HG03575 (cell line): ENCODE data around the gene SLMAP.

Source experiments
- ATAC-seq: cut with Tn5 transposase; IDR thresholded peaks from one replicate; pipeline ENCODE4 v1.9.1; 2021; ENCODE audit not compliant: unreplicated experiment, insufficient number of reproducible peaks, low FRiP score; ENCODE audit errors: extremely low read depth

The SLMAP gene

GRCh38 chr3:57816471-57817095 lies 60.5 kb downstream of the SLMAP start:
- no peak for ATAC-seq

- ATAC-seq: no peak
Measured at GRCh38 chr3:57818772-57819171, 62.7 kb downstream of the SLMAP start.

GRCh38 chr3:57820479-57820878 lies 64.4 kb downstream of the SLMAP start:
- no peak for ATAC-seq

DNA sequence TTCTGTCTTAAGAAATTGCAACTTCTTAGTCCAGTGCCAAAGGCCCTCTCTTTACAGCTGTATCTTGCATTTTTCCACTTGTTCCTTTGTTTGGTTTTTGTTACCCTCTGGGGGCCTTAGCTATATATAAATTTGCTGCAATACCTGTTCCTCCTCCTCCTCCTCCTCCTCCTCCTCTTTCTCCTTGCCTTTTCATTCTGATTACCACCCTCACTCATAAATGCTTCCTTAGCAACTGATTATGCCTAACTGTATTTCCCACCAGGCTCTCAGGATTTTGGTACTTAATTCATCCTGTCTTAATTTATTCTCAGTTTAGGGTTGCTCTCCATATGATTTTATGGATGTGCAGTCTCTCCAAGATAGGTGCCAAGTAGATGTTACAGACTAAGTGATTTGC lies 65.7 kb downstream of the SLMAP start:
- ATAC-seq: no peak

DNA sequence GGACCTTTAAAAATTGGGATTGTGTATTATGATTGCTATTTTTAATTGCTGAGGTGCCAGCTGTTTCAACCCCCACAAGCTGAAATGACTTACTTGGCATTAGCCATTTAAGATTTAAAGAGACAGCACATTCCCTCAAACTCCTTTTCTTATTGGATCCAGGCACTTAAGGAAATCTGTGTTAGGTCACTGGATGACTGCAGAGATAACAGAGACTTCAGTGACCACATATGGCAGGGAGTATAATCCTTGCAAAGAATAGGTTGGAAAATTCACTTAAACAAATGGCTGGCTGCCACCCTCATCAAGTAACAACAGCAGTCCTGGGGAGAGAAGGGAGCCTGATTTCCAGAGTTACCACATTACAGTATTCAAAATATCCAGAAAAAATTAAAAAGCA lies 66.6 kb downstream of the SLMAP start:
- no peak for ATAC-seq

- no peak for ATAC-seq
Measured at GRCh38 chr3:57825116-57825515, 69.0 kb downstream of the SLMAP start.

DNA sequence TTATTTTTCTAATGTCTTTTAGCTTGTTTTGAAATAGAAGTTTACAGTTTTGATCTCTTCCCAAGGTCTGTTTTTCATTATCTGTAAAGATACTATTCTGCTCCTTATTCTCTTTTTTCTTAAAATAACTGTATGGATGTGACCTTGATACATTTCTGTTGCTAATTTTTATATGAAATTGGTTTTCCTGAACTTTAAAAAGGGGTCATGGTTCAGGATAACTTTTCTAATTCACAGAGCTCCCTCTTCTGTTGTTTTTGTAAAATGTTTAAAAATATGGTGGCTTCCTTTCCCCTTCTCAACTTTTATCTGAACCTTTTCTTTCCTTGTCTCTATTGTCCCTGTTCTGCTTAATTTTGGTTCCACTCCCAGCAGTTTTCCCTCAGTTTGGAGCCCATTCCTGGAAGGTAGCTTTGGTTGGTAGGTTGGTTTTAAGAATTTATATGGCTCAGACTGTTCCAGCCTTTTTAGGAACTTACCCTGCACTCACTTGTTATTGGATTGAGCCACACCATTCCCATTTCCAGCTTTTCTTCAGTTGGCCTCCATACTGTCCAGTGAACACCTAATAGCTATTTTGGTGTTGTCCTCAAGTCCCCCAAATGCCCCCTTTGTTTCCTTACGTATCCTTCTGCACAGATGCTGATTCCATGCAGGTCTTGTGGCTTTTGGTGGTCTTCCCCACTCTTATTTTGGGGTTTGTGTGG lies 70.3 kb downstream of the SLMAP start:
- no peak for ATAC-seq

GRCh38 chr3:57826952-57827723 lies 71.0 kb downstream of the SLMAP start:
- no peak for ATAC-seq

GRCh38 chr3:57827757-57828156 lies 71.6 kb downstream of the SLMAP start:
- no peak for ATAC-seq

DNA sequence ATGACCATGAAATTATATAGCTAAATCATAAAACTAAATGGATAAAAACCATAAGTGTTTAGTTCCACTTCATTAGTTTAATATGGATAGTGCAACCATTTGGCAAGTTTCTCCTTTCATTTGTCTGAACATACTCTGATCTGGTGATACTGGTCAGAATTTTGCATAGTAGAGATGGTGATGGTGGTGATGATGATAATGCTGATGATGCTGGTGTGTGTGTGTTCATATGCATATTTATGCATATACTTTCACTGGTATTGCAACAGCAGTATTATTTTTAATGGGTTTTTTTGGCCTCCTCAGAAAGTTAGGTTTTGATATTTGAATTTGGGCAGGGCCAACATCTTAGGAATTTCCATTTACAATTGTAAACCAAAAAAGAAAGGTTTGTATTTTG lies 76.4 kb downstream of the SLMAP start:
- no peak for ATAC-seq

- ATAC-seq: no peak
Measured at GRCh38 chr3:57832900-57833313, 76.8 kb downstream of the SLMAP start.

DNA sequence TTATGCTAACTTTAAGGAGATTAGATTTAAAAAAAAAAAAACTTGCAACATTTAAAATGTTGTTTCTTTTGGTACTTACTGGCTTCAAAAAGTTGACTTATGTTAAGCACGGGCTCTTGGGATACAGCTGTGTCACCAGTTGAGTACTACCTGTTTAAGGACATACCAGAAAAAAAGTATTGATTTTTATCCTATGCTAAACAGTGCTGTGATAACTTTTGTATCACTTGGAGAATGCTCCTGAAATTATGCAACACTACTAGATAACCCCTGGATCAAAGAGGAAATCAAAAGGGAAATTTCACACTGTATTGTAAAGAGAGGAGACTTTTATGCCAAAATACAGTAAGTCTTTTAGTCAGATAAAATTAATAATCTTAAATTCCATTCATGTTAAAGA lies 77.7 kb downstream of the SLMAP start:
- no peak for ATAC-seq

DNA sequence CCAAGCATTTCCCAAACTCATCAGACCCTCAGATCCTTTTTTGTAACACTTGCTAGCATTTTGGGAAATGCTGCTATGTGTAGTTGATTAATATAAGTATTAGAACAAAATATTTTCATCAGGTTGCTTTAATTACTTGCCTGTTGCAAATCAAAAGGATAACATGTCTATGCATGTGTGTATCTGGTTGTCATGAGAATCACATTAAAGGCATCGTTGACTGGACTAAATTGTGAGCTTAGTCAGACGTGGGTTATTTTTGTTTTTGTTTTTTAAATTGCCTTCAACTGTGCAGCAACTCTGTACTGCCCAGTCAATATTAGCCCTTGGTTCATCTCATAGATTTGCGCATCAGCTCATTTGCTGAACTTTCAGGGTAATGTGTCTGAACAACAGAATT lies 81.6 kb downstream of the SLMAP start:
- no peak for ATAC-seq

DNA sequence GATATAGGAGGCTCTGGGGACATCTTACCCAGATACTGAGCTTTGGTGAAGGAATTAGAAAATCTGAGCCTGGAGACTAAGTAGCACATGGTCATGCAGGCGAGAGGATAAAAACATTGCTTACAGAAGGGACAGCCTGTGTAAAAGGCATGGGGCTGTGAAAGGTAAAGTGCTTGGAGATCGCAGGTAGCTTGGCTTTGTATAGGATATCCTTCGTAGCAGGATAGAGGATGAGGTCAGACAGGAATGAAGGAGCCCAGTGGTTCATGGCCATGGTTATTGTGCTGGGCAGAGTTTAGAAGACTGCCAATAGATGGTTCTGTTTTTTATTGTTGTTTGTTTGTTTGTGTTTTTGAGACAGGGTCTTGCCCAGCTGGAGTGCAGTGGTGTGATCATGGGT lies 82.5 kb downstream of the SLMAP start:
- no peak for ATAC-seq

DNA sequence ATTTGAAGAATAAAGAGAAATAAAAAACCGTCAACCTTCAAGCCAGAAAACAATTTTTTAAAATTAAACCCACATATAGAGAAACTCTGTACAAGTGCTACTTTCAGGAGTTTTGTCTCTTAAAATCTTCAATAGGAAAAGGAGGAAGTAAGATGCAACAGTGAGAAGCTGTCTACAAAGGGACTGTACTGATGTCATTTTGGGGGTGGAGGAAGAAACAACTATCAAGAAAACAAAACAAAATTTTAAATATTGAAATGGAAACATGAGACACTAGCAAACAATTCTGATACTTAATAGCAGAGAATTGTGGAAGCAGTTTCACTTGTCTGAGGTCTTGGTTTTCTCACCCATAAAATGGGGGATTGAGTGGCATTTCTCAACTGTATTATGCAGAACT lies 84.4 kb downstream of the SLMAP start:
- no peak for ATAC-seq

DNA sequence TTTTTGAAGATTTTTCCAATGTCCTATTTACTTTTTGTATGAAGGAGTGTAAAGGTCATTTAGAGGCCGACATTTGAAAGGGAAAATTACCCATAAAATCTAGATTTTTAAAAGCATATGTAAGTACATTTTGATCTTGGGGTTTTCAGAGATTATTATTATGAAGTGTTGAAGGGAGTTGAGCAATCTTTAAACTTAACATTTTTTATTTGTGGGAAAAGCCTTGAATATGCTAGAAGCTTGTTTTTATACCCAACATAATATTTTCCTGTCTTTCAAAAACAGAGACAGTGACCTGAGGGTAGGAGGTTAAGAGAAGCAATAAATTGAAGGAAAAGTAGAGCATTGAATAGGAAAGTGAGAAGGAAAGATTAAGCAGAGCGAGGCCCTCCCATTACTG lies 85.7 kb downstream of the SLMAP start:
- ATAC-seq: no peak

DNA sequence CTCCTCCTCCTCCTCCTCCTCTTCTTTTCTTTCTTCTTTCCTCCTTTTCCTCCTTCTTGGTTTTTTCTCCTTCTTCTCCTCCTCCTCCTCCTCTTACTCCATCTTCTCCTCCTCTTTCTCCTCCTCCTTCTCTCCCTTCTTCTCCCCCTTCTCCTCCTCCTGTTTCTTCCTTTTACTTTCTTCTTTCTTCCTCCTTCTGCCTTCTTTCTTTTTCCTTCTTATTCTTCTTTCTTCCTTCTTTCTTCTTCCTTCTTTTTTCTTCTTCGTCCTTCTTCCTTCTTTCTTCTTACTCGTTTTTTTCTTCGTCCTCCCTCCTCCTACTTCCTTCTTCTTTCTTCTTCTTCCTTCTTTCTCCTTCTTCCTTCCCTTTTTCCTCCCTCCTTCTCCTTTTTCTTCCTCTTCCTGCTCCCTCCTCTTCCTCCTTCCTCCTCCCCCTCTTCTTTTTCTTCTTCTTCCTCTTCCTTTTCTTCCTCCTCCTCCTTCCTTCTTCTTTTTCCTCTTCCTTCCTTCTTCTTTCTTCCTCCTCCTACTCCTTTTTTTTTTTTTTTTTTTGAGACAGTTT lies 92.1 kb downstream of the SLMAP start:
- ATAC-seq: no peak

GRCh38 chr3:57851304-57851703 lies 95.2 kb downstream of the SLMAP start:
- no peak for ATAC-seq

DNA sequence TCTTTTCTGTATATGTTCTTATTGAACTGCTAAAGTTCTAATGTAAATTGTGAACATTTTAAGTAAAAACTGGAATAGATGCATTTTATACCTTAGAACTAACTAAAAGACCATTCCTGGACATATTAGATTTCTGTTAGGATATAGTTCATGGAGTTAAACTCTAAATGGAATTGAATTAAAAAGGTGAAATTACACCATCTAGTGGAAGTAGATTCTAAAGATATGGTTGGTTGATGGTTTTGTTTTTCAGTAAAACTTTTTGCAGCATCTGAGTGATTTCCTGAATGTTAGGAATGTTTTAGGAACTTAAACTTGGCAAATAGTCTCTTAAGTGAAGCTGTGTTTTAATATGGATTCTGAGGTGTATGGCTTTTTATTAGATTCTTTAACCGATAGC lies 96.8 kb downstream of the SLMAP start:
- ATAC-seq: no peak

GRCh38 chr3:57855281-57855680 lies 99.2 kb downstream of the SLMAP start:
- no peak for ATAC-seq
